HG03432 (cell line): ENCODE measurements around the gene C1QBP.
"Not testable (repeated sequence)": the region's sequence is repeated elsewhere in the genome, so short reads cannot be mapped to it uniquely, and the experiment has no call there.

Experiments used
- ATAC-seq: cut with Tn5 transposase; IDR thresholded peaks from one replicate; pipeline ENCODE4 v1.9.1; 2021; ENCODE audit warnings: mild to moderate bottlenecking, moderate library complexity; ENCODE audit not compliant: unreplicated experiment

C1QBP gene, protein sequence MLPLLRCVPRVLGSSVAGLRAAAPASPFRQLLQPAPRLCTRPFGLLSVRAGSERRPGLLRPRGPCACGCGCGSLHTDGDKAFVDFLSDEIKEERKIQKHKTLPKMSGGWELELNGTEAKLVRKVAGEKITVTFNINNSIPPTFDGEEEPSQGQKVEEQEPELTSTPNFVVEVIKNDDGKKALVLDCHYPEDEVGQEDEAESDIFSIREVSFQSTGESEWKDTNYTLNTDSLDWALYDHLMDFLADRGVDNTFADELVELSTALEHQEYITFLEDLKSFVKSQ

DNA sequence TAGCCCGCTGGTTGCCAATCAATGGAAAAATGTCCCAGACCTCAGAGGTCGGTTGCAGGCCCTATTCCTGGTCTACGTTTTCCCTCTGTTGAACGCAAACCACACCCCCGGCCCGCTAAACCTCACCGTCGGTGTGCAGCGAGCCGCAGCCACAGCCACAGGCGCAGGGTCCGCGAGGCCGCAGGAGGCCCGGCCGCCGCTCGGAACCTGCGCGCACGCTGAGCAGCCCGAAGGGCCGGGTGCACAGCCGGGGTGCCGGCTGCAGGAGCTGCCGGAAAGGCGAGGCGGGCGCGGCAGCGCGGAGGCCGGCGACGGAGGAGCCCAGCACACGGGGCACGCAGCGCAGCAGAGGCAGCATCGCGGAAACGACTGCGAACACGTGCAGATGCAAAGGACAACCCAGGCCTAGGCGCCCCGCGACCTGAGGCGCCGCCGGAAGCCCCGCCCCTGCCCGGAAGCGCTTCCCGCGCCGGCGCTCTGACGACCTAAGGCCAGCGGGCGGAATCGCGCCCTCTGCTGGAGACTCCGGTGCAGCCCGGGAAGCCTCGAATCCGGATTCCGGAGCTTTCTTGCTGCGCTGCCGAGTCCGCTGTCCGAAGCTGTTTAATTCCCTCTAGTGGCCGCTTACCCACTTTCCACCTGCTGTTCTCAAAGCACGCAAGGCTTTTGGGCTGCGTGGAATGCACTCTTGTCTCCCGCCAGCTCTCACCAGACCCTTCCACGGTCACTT is at the start of gene C1QBP:
Gene C1QBP (minus strand): TSS at position 440 of the 730 bp plus-strand sequence. CDS start 82 bp downstream, at position 358.
- peak; percentile 90 for ATAC-seq

DNA sequence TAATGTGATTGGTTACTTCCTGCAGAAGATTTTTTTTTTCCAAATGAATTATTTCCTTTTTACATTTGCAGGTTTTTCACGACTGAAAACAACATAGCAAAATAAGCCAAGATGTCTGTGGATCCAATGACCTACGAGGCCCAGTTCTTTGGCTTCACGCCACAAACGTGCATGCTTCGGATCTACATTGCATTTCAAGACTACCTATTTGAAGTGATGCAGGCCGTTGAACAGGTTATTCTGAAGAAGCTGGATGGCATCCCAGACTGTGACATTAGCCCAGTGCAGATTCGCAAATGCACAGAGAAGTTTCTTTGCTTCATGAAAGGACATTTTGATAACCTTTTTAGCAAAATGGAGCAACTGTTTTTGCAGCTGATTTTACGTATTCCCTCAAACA is 49.8 kb upstream of the C1QBP start:
- ATAC-seq, result no peak

DNA sequence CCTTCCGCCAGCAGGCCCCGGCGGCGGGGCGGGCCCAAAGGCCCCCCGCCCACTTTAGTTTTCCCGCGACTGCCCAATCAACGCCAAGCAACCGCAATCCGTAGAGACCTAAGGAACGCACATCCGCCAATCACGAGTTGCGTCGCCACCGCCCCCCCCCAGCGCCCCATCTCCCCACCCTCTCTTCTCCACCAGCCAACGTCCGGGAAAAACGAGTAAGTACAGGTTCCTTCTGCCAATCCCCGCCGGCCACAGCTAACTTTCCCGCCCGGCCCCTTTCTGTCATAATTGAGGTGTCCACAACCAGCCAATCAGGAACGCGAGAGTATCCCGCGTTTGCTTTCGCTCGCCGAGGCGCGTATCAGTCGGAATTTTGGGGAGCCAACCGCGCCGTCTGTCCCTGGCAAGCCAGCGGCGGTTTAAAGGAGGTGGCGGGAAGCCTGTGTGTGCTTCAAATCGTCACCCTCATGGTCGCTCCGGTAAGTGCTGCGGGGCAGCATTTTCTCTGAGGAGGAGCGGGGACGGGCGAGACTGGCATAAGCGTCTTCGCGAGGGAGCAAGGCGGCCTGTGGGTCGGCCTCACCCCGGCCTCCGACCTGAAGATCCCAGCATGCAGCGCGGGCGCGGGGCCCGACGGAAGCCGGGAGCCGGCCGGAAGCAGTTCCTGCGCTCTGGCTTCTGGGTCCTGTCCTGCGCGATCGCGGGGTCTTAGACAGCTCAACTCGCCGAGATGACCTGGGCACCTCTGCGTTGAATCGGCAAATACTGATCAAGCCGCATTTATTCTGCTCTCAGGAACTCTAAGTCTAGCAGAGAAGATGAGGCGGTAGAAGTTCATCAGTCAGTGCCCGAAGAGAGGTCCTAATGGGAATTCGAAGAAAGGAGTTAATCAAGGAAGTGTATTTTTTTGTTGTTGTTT is 47.5 kb upstream of the C1QBP start, which contains the start of gene MIS12:
Gene MIS12 (plus strand): TSS at position 361 of the 919 bp plus-strand sequence. CDS start 2,297 bp downstream, outside the sequence.
- peak; percentile 85 for ATAC-seq

DNA sequence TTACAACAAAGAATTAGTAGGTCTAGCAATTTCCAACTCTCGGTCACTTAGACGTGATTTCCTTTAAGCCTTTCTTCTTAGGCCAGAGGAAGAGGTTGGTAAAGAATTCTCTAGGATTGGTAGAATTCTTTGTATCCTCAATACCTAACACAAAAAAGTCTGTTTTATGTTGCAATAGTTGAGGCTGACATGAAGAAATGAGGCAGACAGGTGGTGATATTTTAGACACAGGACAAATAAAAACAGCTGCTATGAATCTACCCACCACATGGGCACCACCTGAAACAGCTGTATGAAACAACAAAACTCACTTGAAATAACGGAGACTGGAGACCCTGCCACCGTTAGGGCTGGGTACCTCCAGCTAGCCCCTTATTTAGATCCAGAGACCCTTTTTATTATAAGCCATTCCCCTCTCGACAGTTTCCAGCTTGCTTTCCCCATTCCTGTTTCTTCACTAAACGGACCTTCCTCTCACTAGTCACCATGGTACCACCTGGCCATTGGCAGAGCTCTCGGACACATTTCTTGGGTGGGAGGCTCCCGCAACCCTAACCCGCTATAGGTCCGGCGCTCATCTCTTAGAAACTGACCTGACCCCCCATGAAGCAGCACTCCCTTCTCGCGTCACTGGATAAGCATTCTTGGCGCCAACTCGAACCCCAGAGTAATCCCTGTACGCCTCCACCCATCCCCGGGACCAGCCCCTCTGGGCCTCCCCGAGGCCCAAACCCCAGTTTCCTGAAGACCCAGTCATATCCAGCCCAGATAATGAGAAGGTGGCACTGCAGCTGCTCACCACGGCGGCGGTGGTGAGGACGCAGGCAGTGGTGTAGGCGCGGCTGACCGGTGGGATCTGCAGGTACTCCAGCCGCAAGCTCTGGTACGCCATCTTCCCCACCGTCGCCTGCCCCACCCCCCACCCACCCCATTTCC is 46.6 kb upstream of the C1QBP start, which contains the start of gene DERL2:
Gene DERL2 (minus strand): TSS at position 909 of the 936 bp plus-strand sequence. CDS start 17 bp downstream, at position 892.
- peak; percentile 32 for ATAC-seq

DNA sequence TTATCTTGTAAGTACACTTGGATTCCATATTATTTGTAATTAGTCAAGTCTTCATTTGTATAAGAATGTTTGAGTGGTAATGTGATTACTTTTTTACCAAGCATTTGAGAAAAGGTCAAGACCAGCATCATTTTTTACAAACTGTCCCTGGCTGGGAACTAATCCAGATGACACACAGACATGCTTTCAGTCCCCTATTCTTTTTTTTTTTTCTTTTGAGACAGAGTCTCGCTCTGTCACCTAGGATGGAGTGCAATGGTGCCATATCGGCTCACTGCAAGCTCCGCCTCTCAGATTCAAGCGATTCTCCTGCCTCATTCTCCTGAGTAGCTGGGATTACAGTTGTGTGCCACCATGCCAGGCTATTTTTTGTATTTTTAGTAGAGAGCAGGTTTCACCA is 42.5 kb upstream of the C1QBP start:
- ATAC-seq, result no peak

DNA sequence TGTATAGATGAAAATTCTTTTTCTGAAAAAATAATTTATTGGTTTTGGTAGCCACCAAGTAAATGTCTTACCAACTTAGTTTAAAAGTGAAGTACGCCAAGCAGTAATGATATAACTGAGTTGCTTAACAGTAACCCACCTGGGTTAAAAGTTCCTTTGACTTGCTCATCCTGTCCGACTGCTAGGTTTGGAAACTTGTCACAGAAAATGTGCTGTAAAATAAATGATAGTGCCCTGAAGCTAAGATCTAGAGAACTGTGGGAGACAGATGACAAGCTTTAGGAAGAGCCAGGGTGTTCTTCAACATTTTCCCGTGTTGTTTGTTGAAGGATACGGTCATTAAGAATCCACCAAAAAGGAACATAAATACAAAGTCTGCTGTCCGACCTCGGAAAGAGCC is 42.0 kb upstream of the C1QBP start:
- ATAC-seq, result no peak

DNA sequence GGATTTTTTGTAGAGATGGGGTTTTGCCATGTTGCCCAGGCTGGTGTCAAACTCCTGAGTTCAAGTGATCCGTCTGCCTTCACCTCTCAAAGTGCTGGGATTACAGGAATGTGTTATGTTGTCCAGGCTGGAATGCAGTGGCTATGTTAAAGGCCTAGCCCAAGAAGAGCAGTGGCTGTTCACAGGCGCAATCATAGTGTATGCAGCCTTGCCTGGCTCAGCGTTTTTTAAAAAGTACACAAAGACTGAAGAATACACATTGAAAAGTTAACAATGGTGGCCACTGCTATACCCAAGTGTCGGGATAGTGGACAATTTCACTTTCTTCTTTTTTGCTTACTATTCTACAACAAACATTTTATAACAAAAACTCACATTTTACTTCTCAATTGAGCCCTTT is 40.0 kb upstream of the C1QBP start:
- ATAC-seq, result no peak

DNA sequence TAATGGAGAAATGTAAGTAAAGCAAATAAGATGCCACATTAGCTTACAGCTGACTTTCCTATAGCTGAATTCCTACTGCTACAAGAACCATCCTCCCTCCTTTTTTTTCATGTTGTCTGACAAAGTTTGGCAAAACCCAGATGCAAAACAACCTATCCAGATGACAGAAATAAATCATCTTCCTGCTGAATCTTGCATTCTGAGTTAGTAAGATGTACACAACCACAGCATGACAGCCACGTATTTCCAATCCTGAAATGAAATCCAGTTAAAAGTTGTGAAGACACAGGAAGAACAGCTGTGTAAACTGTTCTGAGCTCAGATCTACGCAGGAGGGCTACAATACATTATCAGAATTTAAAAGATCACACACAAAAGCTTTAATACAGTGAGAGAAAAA is 35.0 kb upstream of the C1QBP start:
- ATAC-seq, result no peak

DNA sequence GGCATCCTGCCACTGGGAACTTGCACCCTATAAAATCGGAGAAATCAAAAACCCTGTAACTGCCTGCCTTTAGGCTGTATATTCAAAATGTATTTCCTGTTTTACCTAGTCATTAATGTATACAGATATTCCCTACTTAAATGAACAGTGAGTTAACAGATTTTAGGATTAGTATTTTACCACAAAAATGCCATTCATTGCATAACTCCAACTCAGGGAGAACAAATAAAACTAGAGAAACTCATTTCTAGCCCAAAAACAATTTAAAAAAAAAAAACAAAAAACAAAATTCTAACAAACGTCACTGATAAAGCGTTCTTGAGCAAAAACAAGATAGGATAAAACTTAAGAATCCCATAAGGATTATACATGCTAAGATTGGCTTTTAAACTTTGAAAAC is 33.6 kb upstream of the C1QBP start:
- no peak for ATAC-seq

DNA sequence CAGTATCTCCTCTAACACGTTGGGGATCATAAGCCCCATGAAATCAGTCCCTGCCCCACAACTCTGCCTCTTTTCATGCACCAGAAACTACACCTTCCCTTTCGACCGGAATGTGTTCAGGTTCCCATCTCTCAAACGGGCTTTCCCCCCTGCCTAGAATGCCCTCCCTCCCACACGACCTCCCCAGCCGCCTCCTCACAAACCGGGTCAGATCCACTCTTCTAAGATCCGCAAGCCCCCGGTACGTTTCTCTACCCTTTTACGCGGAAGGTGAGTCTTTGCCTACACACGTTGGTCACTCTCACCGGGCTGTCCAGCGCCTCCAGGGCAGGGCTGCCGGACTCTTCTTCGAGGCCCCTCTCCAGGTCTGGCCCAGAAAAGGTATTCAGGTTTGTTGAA is 29.1 kb upstream of the C1QBP start:
- ATAC-seq, result peak; percentile 17

DNA sequence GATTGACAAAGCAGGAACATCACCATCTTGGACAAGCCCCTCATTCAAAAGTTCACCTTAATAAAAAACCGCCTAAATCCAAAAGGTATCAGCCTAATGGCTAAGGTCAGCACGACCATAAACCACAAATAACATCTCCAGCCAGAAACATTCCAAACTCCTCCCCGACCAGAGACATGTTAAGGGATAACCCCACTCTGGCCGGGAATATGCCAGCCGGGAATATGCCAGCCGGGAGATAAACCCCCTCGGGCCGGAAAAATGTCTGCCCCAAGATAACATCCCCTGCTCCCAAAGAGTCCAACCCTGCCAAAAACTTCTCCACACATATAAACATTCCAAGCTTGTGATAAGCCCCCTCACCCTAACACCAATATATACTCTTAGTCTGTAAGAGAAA is 28.5 kb upstream of the C1QBP start:
- ATAC-seq, result no peak

DNA sequence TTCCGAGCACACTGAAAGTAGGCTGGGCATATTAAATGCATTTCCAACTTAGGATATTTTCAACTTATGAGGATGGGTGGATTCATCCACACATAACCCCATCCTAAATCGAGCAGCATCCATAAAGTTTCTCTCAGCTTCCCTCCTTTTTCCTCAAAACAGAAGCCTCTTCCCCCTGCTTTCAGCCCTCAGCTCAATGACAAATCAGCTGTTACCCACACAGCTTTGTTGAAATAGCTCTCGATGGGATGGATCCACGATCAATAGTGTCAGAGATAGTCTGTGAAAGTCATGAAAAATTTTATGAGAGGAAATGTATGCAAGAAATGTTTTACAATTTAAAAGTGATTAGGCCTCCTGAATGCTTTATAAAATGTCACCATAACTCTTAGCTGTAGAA is 27.3 kb upstream of the C1QBP start:
- no peak for ATAC-seq

DNA sequence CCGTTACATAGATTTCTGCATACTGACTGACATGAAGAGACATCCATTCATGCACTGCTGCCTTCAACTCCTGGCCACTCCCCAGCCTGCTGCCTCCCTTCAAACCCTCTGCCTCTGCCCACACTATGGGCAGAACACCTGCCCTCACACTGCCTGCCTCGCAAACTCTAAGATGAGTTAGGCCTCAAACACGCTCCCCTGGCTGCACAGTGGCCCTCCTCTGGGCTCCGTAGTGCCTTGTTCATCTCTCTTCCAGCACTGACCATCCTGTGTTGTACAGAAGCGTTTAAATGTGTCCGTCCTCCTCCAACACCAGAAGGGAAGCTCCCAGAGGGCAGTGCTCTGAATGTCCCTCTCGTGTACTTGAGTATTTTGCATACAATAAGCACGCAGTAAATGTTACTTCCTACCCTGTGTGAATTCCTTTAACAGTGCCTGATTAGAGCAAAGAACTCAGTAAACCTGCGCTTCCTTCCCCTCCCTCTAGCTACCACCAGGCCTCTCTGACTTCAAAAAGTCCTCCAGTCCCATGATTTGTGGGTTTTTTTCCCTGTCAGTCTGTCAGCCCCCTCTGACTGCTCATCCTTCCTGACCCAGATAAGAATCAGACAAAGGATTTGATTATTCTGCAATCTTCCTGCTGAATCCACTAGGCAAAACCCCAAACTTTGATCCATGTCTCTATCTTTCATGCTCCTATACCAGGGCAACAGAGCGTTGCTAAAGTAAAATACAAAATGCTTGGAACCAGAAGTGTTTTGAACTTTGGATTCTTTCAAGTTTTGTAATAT is 26.0 kb upstream of the C1QBP start:
- ATAC-seq, result no peak

DNA sequence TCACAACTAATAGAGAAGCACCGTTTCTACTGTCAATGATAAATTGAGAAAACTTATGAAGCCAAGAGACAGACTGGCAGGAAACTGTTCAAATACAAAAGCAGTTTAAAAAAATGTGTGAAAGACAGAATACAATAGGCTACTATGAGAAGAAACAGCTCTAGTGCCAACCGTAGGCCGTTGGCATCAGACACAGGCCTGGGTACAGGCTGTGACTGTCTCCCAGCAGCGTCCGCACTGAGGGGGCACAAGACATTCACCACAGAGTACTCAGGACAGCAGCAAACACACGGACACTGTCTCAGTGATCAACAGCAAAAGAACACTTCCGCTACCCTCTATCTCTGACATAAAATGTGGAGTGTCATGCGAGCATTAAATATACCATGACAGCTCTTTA is 7.8 kb upstream of the C1QBP start:
- ATAC-seq, result no peak

DNA sequence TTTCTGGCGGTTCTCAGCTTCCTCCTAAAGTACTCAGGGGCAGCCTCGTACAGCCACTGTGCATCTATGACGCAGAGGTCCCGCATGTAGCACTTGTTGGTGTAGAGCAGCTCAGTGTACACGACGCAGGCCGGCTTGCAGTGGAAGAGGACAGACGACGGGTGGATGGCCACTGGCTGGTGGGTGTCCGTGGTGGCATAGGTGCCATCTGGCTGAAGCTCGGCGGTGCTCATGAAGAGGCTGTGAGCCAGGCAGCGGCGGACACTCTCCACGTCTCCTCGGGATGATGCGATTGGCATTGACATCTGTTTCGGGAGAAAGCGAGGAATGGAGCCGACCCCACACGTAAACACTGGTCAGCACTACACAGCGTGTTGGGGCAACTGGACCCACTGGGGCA is 5.3 kb upstream of the C1QBP start:
- ATAC-seq, result no peak

DNA sequence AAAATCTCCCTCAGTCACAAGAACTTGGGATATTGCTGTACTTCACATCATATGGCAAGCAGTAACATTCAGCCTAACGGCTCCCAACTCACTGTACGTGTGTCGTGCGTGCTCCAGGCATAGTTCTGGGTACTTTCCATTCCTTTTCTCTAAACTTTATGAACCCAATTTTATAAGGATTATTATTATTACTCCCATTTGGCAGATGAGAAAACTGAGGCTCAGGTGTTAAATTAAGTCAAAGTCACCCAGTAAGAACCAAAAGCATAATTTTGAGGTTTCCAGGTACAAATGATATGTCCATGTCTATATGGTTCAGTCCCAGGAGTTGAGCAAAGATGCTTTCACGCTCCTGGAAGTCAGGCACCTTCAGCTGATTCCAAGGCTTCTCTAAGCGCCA is 4.8 kb upstream of the C1QBP start:
- ATAC-seq, result no peak

DNA sequence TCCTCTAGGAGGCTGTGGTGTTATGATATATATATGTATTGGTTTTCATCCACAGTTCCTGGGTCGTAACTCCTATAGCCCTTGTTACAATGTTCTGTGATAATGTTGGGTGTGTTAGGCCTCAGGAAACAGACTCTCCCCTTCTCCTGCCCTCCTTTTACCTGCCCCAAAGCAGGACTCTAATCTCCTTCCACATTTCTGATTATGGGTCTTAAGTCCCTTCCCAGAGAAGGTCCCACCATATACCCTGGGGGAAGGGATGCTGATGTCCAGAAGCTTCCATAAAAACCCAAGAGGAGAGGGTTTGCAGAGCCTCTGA is 450 bp upstream of the C1QBP start:
- ATAC-seq, result no peak

DNA sequence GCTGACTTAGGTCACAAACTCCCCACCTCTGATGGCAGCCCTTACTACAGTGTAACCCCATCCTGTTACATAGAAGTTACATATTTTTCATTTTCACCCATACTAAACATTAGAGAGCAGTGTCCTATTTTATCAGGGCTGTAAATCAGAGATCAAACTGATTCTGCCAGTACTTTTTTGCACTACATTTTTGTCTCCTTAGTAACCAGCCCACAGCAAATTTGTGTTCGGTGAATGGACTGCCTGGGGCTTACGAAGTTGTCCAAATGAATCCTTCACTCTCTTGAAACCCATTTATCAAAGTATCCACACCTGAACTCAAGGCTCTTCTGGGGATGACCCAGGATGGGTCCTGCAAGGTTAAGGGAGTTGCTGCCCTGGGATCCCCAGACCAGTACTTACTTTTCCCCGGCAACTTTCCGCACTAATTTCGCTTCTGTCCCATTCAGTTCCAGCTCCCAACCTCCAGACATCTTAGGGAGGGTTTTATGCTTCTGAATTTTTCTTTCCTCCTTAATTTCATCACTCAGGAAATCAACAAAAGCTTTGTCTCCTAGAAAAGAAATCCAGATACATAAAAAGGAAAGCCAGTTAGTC is 1.1 kb downstream of the C1QBP start:
- no peak for ATAC-seq

DNA sequence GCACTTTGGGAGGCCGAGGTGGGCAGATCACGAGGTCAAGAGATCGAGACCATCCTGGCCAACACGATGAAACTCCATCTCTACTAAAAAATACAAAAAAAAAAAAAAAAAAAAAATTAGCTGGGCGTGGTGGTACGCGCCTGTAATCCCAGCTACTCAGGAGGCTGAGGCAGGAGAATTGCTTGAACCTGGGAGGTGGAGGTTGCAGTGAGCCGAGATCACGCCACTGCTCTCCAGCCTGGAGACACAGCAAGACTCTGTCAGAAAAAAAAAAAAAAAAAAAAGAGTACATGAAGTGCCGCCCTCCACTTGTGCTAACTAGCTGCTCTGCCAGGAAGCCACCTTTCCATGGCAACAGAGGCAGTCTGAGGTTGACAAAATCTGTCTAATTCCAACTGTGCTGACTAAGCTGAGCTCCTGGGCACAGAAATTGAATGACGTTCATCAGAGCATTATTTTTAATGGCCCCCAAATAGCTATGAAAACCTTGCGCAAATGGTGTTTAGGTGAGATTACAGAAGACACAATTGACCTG is 3.1 kb downstream of the C1QBP start:
- not testable (repeated sequence) for ATAC-seq
